ENCODE data around the gene EXOC1L. TPM values are rescaled to one million over a fixed set of nuclear protein-coding genes. Genes with fewer than 3 reads are reported as not detected.

EXOC1L gene, protein sequence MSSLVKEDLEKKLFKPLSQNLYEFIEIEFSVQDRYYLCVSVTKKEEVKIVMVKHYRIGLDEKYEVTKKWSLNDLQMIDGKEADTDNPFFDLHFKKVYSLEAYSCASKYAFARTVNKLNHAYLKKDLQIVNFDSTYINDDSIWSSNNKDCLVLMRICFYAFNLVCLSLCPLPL
- total RNA-seq (2013): not detected
- polyA plus RNA-seq (not detected), polyA minus RNA-seq (not detected in 2 replicates), total RNA-seq (0 to 1.7 (median 0) reads per million in 11 experiments)

DNA sequence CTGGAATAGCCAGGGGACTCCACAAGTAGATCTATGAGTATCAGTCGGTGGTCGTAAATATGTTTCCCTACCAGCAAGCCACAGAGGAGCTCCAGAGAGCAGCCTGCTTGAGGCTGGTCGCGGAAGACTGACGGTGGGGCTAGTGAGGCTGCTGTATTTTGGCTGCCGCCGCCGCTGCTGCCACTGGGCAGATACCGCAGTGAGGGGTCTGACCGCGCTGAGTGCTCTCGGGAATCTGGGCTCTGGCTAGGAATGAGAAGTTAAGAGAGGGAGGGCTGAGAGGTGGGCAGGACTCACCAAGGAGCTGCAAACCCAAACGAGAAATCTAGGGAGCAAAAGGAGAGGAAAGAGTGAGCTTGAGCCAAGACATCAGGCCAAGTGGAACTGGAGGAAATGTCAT is at the start of gene EXOC1L:
TSS of gene EXOC1L (plus strand) at position 157 of the 400 bp plus-strand sequence. CDS start at position 394, 237 bp downstream.
- 18% methylated on average over 13 of the region's 13 CpGs for WGBS (ENCODE audit: insufficient coverage)

DNA sequence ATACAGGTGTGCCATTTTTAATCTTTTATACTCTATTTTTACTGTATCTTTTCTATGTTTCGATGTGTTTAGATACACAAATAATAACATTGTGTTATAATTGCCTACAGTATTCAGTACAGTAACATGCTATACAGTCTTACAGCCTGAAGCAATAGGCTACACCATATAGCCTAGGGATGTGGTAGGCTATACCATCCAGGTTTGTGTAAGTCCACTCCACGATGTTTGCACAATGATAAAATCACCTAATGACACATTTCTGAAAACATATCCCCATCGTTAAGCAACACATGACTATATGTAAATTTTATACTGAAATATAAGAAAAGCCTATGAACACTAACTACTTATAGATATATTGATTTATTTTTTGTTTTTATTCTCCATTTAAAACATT is 48.9 kb upstream of the EXOC1L start:
- no peak overlapping the region for H3K4me3 Mint-ChIP-seq

More for the DNA sequence above, at the start of gene EXOC1L:
- peaks cover 0 to 6% (median 2%) of the 10 kb centered on the region in 7 donors for H3K9me3 Mint-ChIP-seq
- no peak within 1 kb of the TSS for H3K27ac ChIP-seq (ENCODE audit: low read depth in 1 of 2, low read length in 2 of 2)
- DNase-seq: no peak
- H3K9ac ChIP-seq (ENCODE audit: insufficient read depth, low read length, poor library complexity, severe bottlenecking): no peak within 1 kb of the TSS
- peaks cover 0 to 4% of the 10 kb centered on the region in 2 donors for H3K4me1 ChIP-seq (ENCODE audit: control insufficient read depth in 1 of 2, insufficient read depth in 2 of 2, low read length in 2 of 2)
- peaks cover 0 to 5% of the 10 kb centered on the region in 2 donors for H3K27me3 ChIP-seq (ENCODE audit: control insufficient read depth in 2 of 2, insufficient read depth in 2 of 2, low read length in 2 of 2)
- TF ChIP-seq, protein P1, sequence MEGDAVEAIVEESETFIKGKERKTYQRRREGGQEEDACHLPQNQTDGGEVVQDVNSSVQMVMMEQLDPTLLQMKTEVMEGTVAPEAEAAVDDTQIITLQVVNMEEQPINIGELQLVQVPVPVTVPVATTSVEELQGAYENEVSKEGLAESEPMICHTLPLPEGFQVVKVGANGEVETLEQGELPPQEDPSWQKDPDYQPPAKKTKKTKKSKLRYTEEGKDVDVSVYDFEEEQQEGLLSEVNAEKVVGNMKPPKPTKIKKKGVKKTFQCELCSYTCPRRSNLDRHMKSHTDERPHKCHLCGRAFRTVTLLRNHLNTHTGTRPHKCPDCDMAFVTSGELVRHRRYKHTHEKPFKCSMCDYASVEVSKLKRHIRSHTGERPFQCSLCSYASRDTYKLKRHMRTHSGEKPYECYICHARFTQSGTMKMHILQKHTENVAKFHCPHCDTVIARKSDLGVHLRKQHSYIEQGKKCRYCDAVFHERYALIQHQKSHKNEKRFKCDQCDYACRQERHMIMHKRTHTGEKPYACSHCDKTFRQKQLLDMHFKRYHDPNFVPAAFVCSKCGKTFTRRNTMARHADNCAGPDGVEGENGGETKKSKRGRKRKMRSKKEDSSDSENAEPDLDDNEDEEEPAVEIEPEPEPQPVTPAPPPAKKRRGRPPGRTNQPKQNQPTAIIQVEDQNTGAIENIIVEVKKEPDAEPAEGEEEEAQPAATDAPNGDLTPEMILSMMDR (IDR thresholded peaks at IDR 0.05): no peak
- H3K4me2 ChIP-seq (replicated peaks; ENCODE audit: extremely low read depth, low read length, poor library complexity, severe bottlenecking): peak within 1 kb of the TSS; percentile 40
- no peaks in the 10 kb centered on the region for H4K20me1 ChIP-seq (ENCODE audit: insufficient read depth, low read length)
- H3K36me3 Mint-ChIP-seq: no peaks in the 10 kb centered on the region
- H3K4me3 Mint-ChIP-seq: peak within 1 kb of the TSS; percentile 50 to 84
- peaks cover 7 to 10% (median 9%) of the 10 kb centered on the region in 3 donors for H3K27me3 Mint-ChIP-seq (ENCODE audit: low read depth in 3 of 3)
- peaks cover 9% of the 10 kb centered on the region for H3K4me1 Mint-ChIP-seq
- H3K4me3 ChIP-seq (replicated peaks in 1 of 3; ENCODE audit: low read depth in 2 of 3, low read length in 3 of 3): peak within 1 kb of the TSS in 1 of 3 experiments; percentile 23
- intact Hi-C loops (cut with micrococcal nuclease): no loop called here
- H3K9me3 ChIP-seq (replicated peaks in 1 of 2; ENCODE audit: control insufficient read depth in 1 of 2, insufficient read depth in 1 of 2, low read length in 2 of 2): no peaks in the 10 kb centered on the region
- H3K27ac Mint-ChIP-seq: no peak within 1 kb of the TSS
- peak within 1 kb of the TSS; percentile 54 for H2AFZ ChIP-seq (ENCODE audit: insufficient read depth, low read depth, low read length, poor library complexity, severe bottlenecking)
- H3K36me3 ChIP-seq (replicated peaks in 1 of 2; ENCODE audit: control insufficient read depth in 1 of 2, insufficient read depth in 2 of 2, low read length in 2 of 2): no peaks in the 10 kb centered on the region
- H3K79me2 ChIP-seq (ENCODE audit: insufficient read depth, low read length): no peaks in the 10 kb centered on the region

More for the DNA sequence above, 48.9 kb upstream of the EXOC1L start:
- Histone ChIP-seq H3K27me3 (ENCODE audit: control insufficient read depth in 2 of 2, insufficient read depth in 2 of 2, low read length in 2 of 2) (no peaks in the 10 kb centered on the region), H2AFZ (ENCODE audit: insufficient read depth, low read depth, low read length, poor library complexity, severe bottlenecking) (no peak overlapping the region), H3K79me2 (ENCODE audit: insufficient read depth, low read length) (no peaks in the 10 kb centered on the region), H4K20me1 (ENCODE audit: insufficient read depth, low read length) (no peaks in the 10 kb centered on the region), H3K27ac (ENCODE audit: low read depth in 1 of 2, low read length in 2 of 2) (no peak overlapping the region), H3K9me3 (replicated peaks in 1 of 2; ENCODE audit: control insufficient read depth in 1 of 2, insufficient read depth in 1 of 2, low read length in 2 of 2) (no peaks in the 10 kb centered on the region), H3K4me3 (replicated peaks in 1 of 3; ENCODE audit: low read depth in 2 of 3, low read length in 3 of 3) (no peak overlapping the region), H3K4me1 (ENCODE audit: control insufficient read depth in 1 of 2, insufficient read depth in 2 of 2, low read length in 2 of 2) (no peaks in the 10 kb centered on the region), H3K36me3 (replicated peaks in 1 of 2; ENCODE audit: control insufficient read depth in 1 of 2, insufficient read depth in 2 of 2, low read length in 2 of 2) (no peaks in the 10 kb centered on the region), H3K9ac (ENCODE audit: insufficient read depth, low read length, poor library complexity, severe bottlenecking) (no peak overlapping the region), H3K4me2 (replicated peaks; ENCODE audit: extremely low read depth, low read length, poor library complexity, severe bottlenecking) (no peak overlapping the region)
- Mint-ChIP-seq H3K4me1 (no peaks in the 10 kb centered on the region), H3K9me3 (peaks cover 0 to 4% (median 0%) of the 10 kb centered on the region in 7 donors), H3K27ac (no peak overlapping the region), H3K27me3 (ENCODE audit: low read depth in 3 of 3) (peaks cover 0 to 4% (median 1%) of the 10 kb centered on the region in 3 donors), H3K36me3 (no peaks in the 10 kb centered on the region)
- no CpG with 5 or more reads among the region's 3 CpGs for WGBS (ENCODE audit: insufficient coverage)
- DNase-seq: no peak
- TF ChIP-seq, protein P1 (IDR thresholded peaks at IDR 0.05): no peak
- intact Hi-C loops (cut with micrococcal nuclease): no loop called here

All from CD14-positive monocyte (primary cell).